H9 (cell line): ENCODE data around the gene TLE6. TPM values are rescaled to one million over a fixed set of nuclear protein-coding genes. Genes with fewer than 3 reads are reported as not detected.

Experiments used
- DNase-seq: peaks from one replicate; pipeline ENCODE4 v3.0.0-alpha.2; 2017
- H2AFZ ChIP-seq: one replicate; pipeline ENCODE4 v1.6.1; 2013; ENCODE audit warnings: mild to moderate bottlenecking, low read length, control low read depth, moderate library complexity
- H2AK5ac ChIP-seq: 2 replicates; pipeline ENCODE4 v1.6.1; 2013; ENCODE audit warnings: low read length, control low read depth, mixed read lengths; ENCODE audit not compliant: insufficient read length
- H2BK120ac ChIP-seq: one replicate; pipeline ENCODE4 v1.6.1; 2013; ENCODE audit warnings: low read depth, mild to moderate bottlenecking, low read length, control low read depth, inconsistent platforms; ENCODE audit not compliant: poor library complexity, severe bottlenecking
- H2BK12ac ChIP-seq: 2 replicates; pipeline ENCODE4 v1.6.1; 2013; ENCODE audit warnings: low read length, control low read depth, mixed read lengths, low read depth; ENCODE audit not compliant: insufficient read length
- H2BK15ac ChIP-seq: 2 replicates; pipeline ENCODE4 v1.6.1; 2013; ENCODE audit warnings: low read depth, low read length, control low read depth
- H2BK20ac ChIP-seq: one replicate; pipeline ENCODE4 v1.6.1; 2013; ENCODE audit warnings: low read depth, mild to moderate bottlenecking, low read length, control low read depth, inconsistent platforms; ENCODE audit not compliant: poor library complexity, severe bottlenecking
- H2BK5ac ChIP-seq: 2 replicates; pipeline ENCODE4 v1.6.1; 2013; ENCODE audit warnings: low read length, control low read depth, mixed read lengths; ENCODE audit not compliant: insufficient read length
- H3K14ac ChIP-seq: 2 replicates; pipeline ENCODE4 v1.6.1; 2013; ENCODE audit warnings: low read length, control low read depth; ENCODE audit not compliant: insufficient read depth
- H3K18ac ChIP-seq: 2 replicates; pipeline ENCODE4 v1.6.1; 2013; ENCODE audit warnings: low read depth, mild to moderate bottlenecking, mixed read lengths, low read length, control low read depth; ENCODE audit not compliant: insufficient read length
- H3K23ac ChIP-seq: 2 replicates; pipeline ENCODE4 v1.6.1; 2013; ENCODE audit warnings: low read length, control low read depth, mixed read lengths, low read depth; ENCODE audit not compliant: insufficient read length
- H3K23me2 ChIP-seq: 2 replicates; pipeline ENCODE4 v1.6.1; 2013; ENCODE audit warnings: low read depth, mild to moderate bottlenecking, mixed read lengths, low read length, control low read depth; ENCODE audit not compliant: insufficient read length, poor library complexity, severe bottlenecking
- H3K27ac ChIP-seq: 2 replicates; pipeline ENCODE4 v1.5.1; 2013; ENCODE audit warnings: low read length, control low read depth, mixed read lengths, low read depth; ENCODE audit not compliant: insufficient read length
- H3K27me3 ChIP-seq: 2 replicates; pipeline ENCODE4 v1.6.1; 2013; ENCODE audit warnings: low read length, control low read depth, inconsistent platforms; ENCODE audit not compliant: insufficient read depth
- H3K4ac ChIP-seq: 2 replicates; pipeline ENCODE4 v1.6.1; 2013; ENCODE audit warnings: low read depth, mild to moderate bottlenecking, control low read depth, inconsistent platforms, low read length, moderate library complexity
- H3K4me1 ChIP-seq: 2 replicates; pipeline ENCODE4 v1.6.1; 2013; ENCODE audit warnings: low read length, control low read depth, inconsistent platforms; ENCODE audit not compliant: insufficient read depth
- H3K4me2 ChIP-seq: 2 replicates; pipeline ENCODE4 v1.6.1; 2013; ENCODE audit warnings: low read length, control low read depth, mixed read lengths; ENCODE audit not compliant: insufficient read length, insufficient read depth
- H3K56ac ChIP-seq: 2 replicates; pipeline ENCODE4 v1.6.1; 2013; ENCODE audit warnings: low read depth, mild to moderate bottlenecking, mixed read lengths, low read length, control low read depth; ENCODE audit not compliant: insufficient read length
- H3K79me1 ChIP-seq: 2 replicates; pipeline ENCODE4 v1.6.1; 2013; ENCODE audit warnings: low read depth, mild to moderate bottlenecking, moderate library complexity, low read length, control low read depth, inconsistent platforms; ENCODE audit not compliant: insufficient read depth, poor library complexity, severe bottlenecking
- H3K79me2 ChIP-seq: 2 replicates; pipeline ENCODE4 v1.6.1; 2013; ENCODE audit warnings: low read length, control low read depth, inconsistent platforms; ENCODE audit not compliant: insufficient read depth
- H3K9ac ChIP-seq: 2 replicates; pipeline ENCODE4 v1.6.1; 2013; ENCODE audit warnings: low read length, control low read depth, mixed read lengths; ENCODE audit not compliant: insufficient read length; ENCODE audit errors: extremely low read depth
- H3K9me3 ChIP-seq: one replicate; pipeline ENCODE4 v1.6.1; 2013; ENCODE audit warnings: low read depth, low read length, inconsistent platforms; ENCODE audit not compliant: control insufficient read depth
- H3T11ph ChIP-seq: one replicate; pipeline ENCODE4 v1.6.1; 2013; ENCODE audit warnings: mild to moderate bottlenecking, low read length, control low read depth, inconsistent platforms
- H4K20me1 ChIP-seq: one replicate; pipeline ENCODE4 v1.6.1; 2013; ENCODE audit not compliant: control insufficient read depth, insufficient read length, insufficient read depth
- H4K5ac ChIP-seq: 2 replicates; pipeline ENCODE4 v1.6.1; 2013; ENCODE audit warnings: low read depth, mild to moderate bottlenecking, mixed read lengths, low read length, control low read depth; ENCODE audit not compliant: insufficient read length
- H4K8ac ChIP-seq: replicated peaks from 2 replicates; pipeline ENCODE4 v1.6.1; 2013; ENCODE audit warnings: low read length, control low read depth, mixed read lengths, low read depth; ENCODE audit not compliant: insufficient read length
- H4K91ac ChIP-seq: 2 replicates; pipeline ENCODE4 v1.6.1; 2013; ENCODE audit warnings: low read depth, mild to moderate bottlenecking, moderate library complexity, mixed read lengths, low read length, control low read depth; ENCODE audit not compliant: insufficient read length
- H3K27ac Mint-ChIP-seq, 3 experiments: 2 replicates in 2 of 3; 3 replicates in 1 of 3; pipeline ENCODE4 v1.8.0; 2020 to 2021; ENCODE audit warnings: mixed read lengths in 3 of 3, mild to moderate bottlenecking in 1 of 3, moderate library complexity in 1 of 3
- H3K27me3 Mint-ChIP-seq: 2 replicates; pipeline ENCODE4 v1.8.0; 2021; ENCODE audit warnings: low read depth, mild to moderate bottlenecking, moderate library complexity, mixed read lengths
- H3K36me3 Mint-ChIP-seq, 3 experiments: 2 replicates in 2 of 3; 3 replicates in 1 of 3; pipeline ENCODE4 v1.8.0; 2020 to 2021; ENCODE audit warnings: low read depth in 3 of 3, mixed read lengths in 3 of 3; ENCODE audit not compliant: insufficient read depth in 1 of 3
- H3K4me1 Mint-ChIP-seq, 2 experiments: 2 replicates each; pipeline ENCODE4 v1.8.0; 2020; ENCODE audit warnings: mixed read lengths in 2 of 2
- H3K4me3 Mint-ChIP-seq, 2 experiments: 2 replicates in 1 of 2; 3 replicates in 1 of 2; pipeline ENCODE4 v1.8.0; 2020 to 2021; ENCODE audit warnings: mild to moderate bottlenecking in 2 of 2, mixed read lengths in 2 of 2, moderate library complexity in 1 of 2
- H3K9me3 Mint-ChIP-seq, 2 experiments: 2 replicates in 1 of 2; 3 replicates in 1 of 2; pipeline ENCODE4 v1.8.0; 2020; ENCODE audit warnings: mild to moderate bottlenecking in 2 of 2, mixed read lengths in 2 of 2, moderate library complexity in 1 of 2
- WGBS: extraction: QIAGEN DNeasy Blood & Tissue Kit; methylation state at CpG from one replicate; pipeline ENCODE4 v1.1.7; 2013; ENCODE audit warnings: missing lambda C conversion rate, low lambda C conversion rate, mixed read lengths; ENCODE audit not compliant: insufficient read length; ENCODE audit errors: extremely low coverage; 5-methylcytosine and 5-hydroxymethylcytosine counted together
- total RNA-seq: library from RNA; stranded (reverse); gene quantifications from 2 replicates; pipeline ENCODE4 v1.2.1, GENCODE V29; 2021
- TF ChIP-seq, protein P1 (sequence below): fragments of 200-600 bp; sonication (generic); conservative IDR thresholded peaks from 3 replicates; pipeline ENCODE4 v1.8.0; 2021; ENCODE audit warnings: antibody characterized with exemption, mild to moderate bottlenecking

The TLE6 gene
- total RNA-seq, 1 experiment from 2014 or later = 1.7 TPM

DNA sequence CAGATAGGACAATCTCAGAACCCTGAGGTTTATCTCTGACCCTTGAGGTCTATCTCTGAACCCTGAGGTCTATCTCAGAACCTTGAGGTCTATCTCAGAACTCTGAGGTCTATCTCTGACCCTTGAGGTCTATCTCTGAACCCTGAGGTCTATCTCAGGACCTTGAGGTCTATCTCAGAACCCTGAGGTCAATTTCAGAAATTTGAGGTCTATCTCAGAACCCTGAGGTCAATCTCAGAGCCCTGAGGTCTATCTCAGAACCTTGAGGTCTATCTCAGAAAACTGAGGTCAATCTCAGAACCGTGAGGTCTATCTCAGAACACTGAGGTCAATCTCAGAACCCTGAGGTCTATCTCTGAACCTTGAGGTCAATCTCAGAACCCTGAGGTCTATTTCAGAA lies 49.4 kb downstream of the TLE6 start:
- no peak overlapping the region for H4K8ac ChIP-seq
- H4K5ac ChIP-seq = no peak overlapping the region
- no peak overlapping the region for H3K27ac ChIP-seq
- H3K23ac ChIP-seq = no peak overlapping the region
- H3K4me1 ChIP-seq = peaks cover 3% of the 10 kb centered on the region; the same call in 1 of the 2 replicates
- TF ChIP-seq, protein P1, sequence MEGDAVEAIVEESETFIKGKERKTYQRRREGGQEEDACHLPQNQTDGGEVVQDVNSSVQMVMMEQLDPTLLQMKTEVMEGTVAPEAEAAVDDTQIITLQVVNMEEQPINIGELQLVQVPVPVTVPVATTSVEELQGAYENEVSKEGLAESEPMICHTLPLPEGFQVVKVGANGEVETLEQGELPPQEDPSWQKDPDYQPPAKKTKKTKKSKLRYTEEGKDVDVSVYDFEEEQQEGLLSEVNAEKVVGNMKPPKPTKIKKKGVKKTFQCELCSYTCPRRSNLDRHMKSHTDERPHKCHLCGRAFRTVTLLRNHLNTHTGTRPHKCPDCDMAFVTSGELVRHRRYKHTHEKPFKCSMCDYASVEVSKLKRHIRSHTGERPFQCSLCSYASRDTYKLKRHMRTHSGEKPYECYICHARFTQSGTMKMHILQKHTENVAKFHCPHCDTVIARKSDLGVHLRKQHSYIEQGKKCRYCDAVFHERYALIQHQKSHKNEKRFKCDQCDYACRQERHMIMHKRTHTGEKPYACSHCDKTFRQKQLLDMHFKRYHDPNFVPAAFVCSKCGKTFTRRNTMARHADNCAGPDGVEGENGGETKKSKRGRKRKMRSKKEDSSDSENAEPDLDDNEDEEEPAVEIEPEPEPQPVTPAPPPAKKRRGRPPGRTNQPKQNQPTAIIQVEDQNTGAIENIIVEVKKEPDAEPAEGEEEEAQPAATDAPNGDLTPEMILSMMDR = no peak
- no peaks in the 10 kb centered on the region for H3K9me3 ChIP-seq
- H2BK15ac ChIP-seq = no peak overlapping the region
- no peaks in the 10 kb centered on the region for H3K79me2 ChIP-seq
- H3K79me1 ChIP-seq = no peaks in the 10 kb centered on the region
- no peak overlapping the region for H3K4ac ChIP-seq
- H3K23me2 ChIP-seq = peaks cover 14% of the 10 kb centered on the region
- WGBS = no CpG with 5 or more reads among the region's 1 CpG
- no peak overlapping the region for H2AK5ac ChIP-seq
- no peak overlapping the region for H3K9ac ChIP-seq
- DNase-seq = no peak
- H3K18ac ChIP-seq = no peak overlapping the region
- no peaks in the 10 kb centered on the region; a peak in 1 of 5 replicates for H3K9me3 Mint-ChIP-seq
- H3K27ac Mint-ChIP-seq = no peak overlapping the region
- H3K4me3 Mint-ChIP-seq = no peak overlapping the region
- peaks cover 2% of the 10 kb centered on the region; the same call in 1 of the 2 replicates for H3K27me3 ChIP-seq
- no peak overlapping the region for H2BK120ac ChIP-seq
- H2BK5ac ChIP-seq = no peak overlapping the region
- no peak overlapping the region for H2AFZ ChIP-seq
- H3K4me2 ChIP-seq = no peak overlapping the region
- no peak overlapping the region for H3K56ac ChIP-seq
- H3T11ph ChIP-seq = no peak overlapping the region
- no peak overlapping the region for H2BK20ac ChIP-seq
- H3K36me3 Mint-ChIP-seq = peaks cover 0 to 2% (median 1%) of the 10 kb centered on the region in 3 experiments; a peak in 3 of 7 replicates
- H4K91ac ChIP-seq = no peak overlapping the region
- peaks cover 19 to 29% of the 10 kb centered on the region in 2 experiments for H3K4me1 Mint-ChIP-seq
- peaks cover 89% of the 10 kb centered on the region for H3K27me3 Mint-ChIP-seq
- no peaks in the 10 kb centered on the region for H4K20me1 ChIP-seq
- H2BK12ac ChIP-seq = no peak overlapping the region
- no peak overlapping the region for H3K14ac ChIP-seq
